Muscle layer of colon (tissue), 2 donors: Measurements from ENCODE around the gene AKAP4.

ENCODE experiments used
- H3K27ac ChIP-seq: one replicate; pipeline ENCODE4 v1.7.0; 2013; ENCODE audit warnings: low read depth, mild to moderate bottlenecking, low read length, moderate library complexity
- H3K27me3 ChIP-seq, 2 donors: one replicate each; pipeline ENCODE4 v1.7.0; 2013; ENCODE audit warnings: low read length in 2 of 2, mild to moderate bottlenecking in 2 of 2; ENCODE audit not compliant: insufficient read depth in 2 of 2, control insufficient read depth in 1 of 2
- H3K36me3 ChIP-seq: one replicate; pipeline ENCODE4 v1.7.0; 2013; ENCODE audit warnings: mild to moderate bottlenecking, low read length; ENCODE audit not compliant: insufficient read depth
- H3K4me1 ChIP-seq: one replicate; pipeline ENCODE4 v1.7.0; 2013; ENCODE audit warnings: mild to moderate bottlenecking, low read length; ENCODE audit not compliant: insufficient read depth
- H3K4me3 ChIP-seq, 2 donors: one replicate each; pipeline ENCODE4 v1.7.0; 2013; ENCODE audit warnings: low read length in 2 of 2, low read depth in 1 of 2, mild to moderate bottlenecking in 1 of 2, moderate library complexity in 1 of 2
- H3K9ac ChIP-seq: one replicate; pipeline ENCODE4 v1.7.0; 2013; ENCODE audit warnings: low read length
- H3K9me3 ChIP-seq: one replicate; pipeline ENCODE4 v1.7.0; 2013; ENCODE audit warnings: mild to moderate bottlenecking, low read length
- donor health status: abdominal sarcoma.
- donor health status: Adenocarcinoma of cecum.

The AKAP4 gene

GRCh38 chrX:50168241-50168687 lies 32.5 kb downstream of the AKAP4 start:
- Histone ChIP-seq H3K36me3 (no peaks in the 10 kb centered on the region), H3K27ac (no peak overlapping the region), H3K4me1 (no peaks in the 10 kb centered on the region), H3K9me3 (no peaks in the 10 kb centered on the region), H3K4me3 (no peak overlapping the region), H3K27me3 (peaks cover 0 to 7% of the 10 kb centered on the region in 2 donors), H3K9ac (no peak overlapping the region)

GRCh38 chrX:50167366-50167765 lies 33.4 kb downstream of the AKAP4 start:
- no peaks in the 10 kb centered on the region for H3K4me1 ChIP-seq
- H3K9me3 ChIP-seq: no peaks in the 10 kb centered on the region
- H3K27ac ChIP-seq: no peak overlapping the region
- H3K36me3 ChIP-seq: no peaks in the 10 kb centered on the region
- no peak overlapping the region for H3K4me3 ChIP-seq
- H3K27me3 ChIP-seq: peaks cover 0 to 7% of the 10 kb centered on the region in 2 donors
- no peak overlapping the region for H3K9ac ChIP-seq

- no peaks in the 10 kb centered on the region for H3K9me3 ChIP-seq
- H3K27ac ChIP-seq: no peak overlapping the region
- no peaks in the 10 kb centered on the region for H3K36me3 ChIP-seq
- H3K27me3 ChIP-seq: peaks cover 0 to 7% of the 10 kb centered on the region in 2 donors
- H3K4me1 ChIP-seq: no peaks in the 10 kb centered on the region
- no peak overlapping the region for H3K9ac ChIP-seq
- H3K4me3 ChIP-seq: no peak overlapping the region
Measured at GRCh38 chrX:50165727-50166126, 35.1 kb downstream of the AKAP4 start.

- Histone ChIP-seq H3K4me3 (no peak overlapping the region), H3K9ac (no peak overlapping the region), H3K36me3 (no peaks in the 10 kb centered on the region), H3K27me3 (no peaks in the 10 kb centered on the region), H3K27ac (no peak overlapping the region), H3K4me1 (no peaks in the 10 kb centered on the region), H3K9me3 (no peaks in the 10 kb centered on the region)
Measured at GRCh38 chrX:50161127-50161526, 39.7 kb downstream of the AKAP4 start.

GRCh38 chrX:50158593-50158992 lies 42.2 kb downstream of the AKAP4 start:
- no peaks in the 10 kb centered on the region for H3K4me1 ChIP-seq
- no peaks in the 10 kb centered on the region for H3K36me3 ChIP-seq
- no peaks in the 10 kb centered on the region for H3K9me3 ChIP-seq
- H3K27ac ChIP-seq: no peak overlapping the region
- no peaks in the 10 kb centered on the region for H3K27me3 ChIP-seq
- no peak overlapping the region for H3K9ac ChIP-seq
- no peak overlapping the region for H3K4me3 ChIP-seq

- Histone ChIP-seq H3K9ac (no peak overlapping the region), H3K4me1 (no peaks in the 10 kb centered on the region), H3K27ac (no peak overlapping the region), H3K36me3 (no peaks in the 10 kb centered on the region), H3K4me3 (no peak overlapping the region), H3K9me3 (no peaks in the 10 kb centered on the region), H3K27me3 (no peaks in the 10 kb centered on the region)
Measured at GRCh38 chrX:50157545-50158135, 43.2 kb downstream of the AKAP4 start.

GRCh38 chrX:50154429-50154828 lies 46.4 kb downstream of the AKAP4 start:
- no peak overlapping the region for H3K27ac ChIP-seq
- H3K9ac ChIP-seq: no peak overlapping the region
- H3K27me3 ChIP-seq: no peaks in the 10 kb centered on the region
- no peaks in the 10 kb centered on the region for H3K4me1 ChIP-seq
- H3K4me3 ChIP-seq: no peak overlapping the region
- H3K36me3 ChIP-seq: no peaks in the 10 kb centered on the region
- H3K9me3 ChIP-seq: no peaks in the 10 kb centered on the region

- Histone ChIP-seq H3K9me3 (no peaks in the 10 kb centered on the region), H3K27me3 (no peaks in the 10 kb centered on the region), H3K36me3 (no peaks in the 10 kb centered on the region), H3K4me3 (no peak overlapping the region), H3K4me1 (no peaks in the 10 kb centered on the region), H3K27ac (no peak overlapping the region), H3K9ac (no peak overlapping the region)
Measured at GRCh38 chrX:50152456-50152855, 48.4 kb downstream of the AKAP4 start.

GRCh38 chrX:50147972-50148371 lies 52.8 kb downstream of the AKAP4 start:
- H3K9me3 ChIP-seq: no peaks in the 10 kb centered on the region
- H3K9ac ChIP-seq: no peak overlapping the region
- no peaks in the 10 kb centered on the region for H3K36me3 ChIP-seq
- H3K4me3 ChIP-seq: no peak overlapping the region
- H3K27ac ChIP-seq: no peak overlapping the region
- no peaks in the 10 kb centered on the region for H3K4me1 ChIP-seq
- no peaks in the 10 kb centered on the region for H3K27me3 ChIP-seq
